NT2/D1 (cell line): ENCODE results near the gene JOSD1.

ENCODE experiments used
- SUZ12 ChIP-seq: IDR thresholded peaks from 2 replicates; pipeline ENCODE4 v1.6.1; 2011; ENCODE audit not compliant: insufficient read length, insufficient read depth; ENCODE audit errors: extremely low read depth
- YY1 ChIP-seq: IDR thresholded peaks from 2 replicates; pipeline ENCODE4 v1.6.1; 2011; ENCODE audit not compliant: insufficient read length, insufficient read depth

- TF ChIP-seq YY1 = no peak
- TF ChIP-seq SUZ12 = no peak
Measured at GRCh38 chr22:38712486-38713207, 11.9 kb upstream of the JOSD1 start.
